Esophagus muscularis mucosa (tissue), 4 donors: ENCODE results near the gene ZNF775. TPM values are rescaled to one million over a fixed set of nuclear protein-coding genes. Genes with fewer than 3 reads are reported as not detected.
A peak's percentile ranks its signal among the peaks of the same experiment; 100 is the strongest.

ENCODE experiments used
- DNase-seq: peaks from one replicate; pipeline ENCODE4 v3.0.0-alpha.2; 2017; ENCODE audit errors: extremely low spot score
- H3K27ac ChIP-seq, 4 donors: fragments of 200-600 bp; sonication (generic); replicated peaks in 1 of 4; 1 replicate in 3 of 4; 2 replicates in 1 of 4; pipeline ENCODE4 v1.5.1; 2016 to 2019; ENCODE audit warnings: mild to moderate bottlenecking in 1 of 4
- H3K27me3 ChIP-seq, 4 donors: fragments of 200-600 bp; sonication (generic); one replicate each; pipeline versions ENCODE4 v1.5.1 to v1.6.0; 2016 to 2019
- H3K36me3 ChIP-seq, 4 donors: fragments of 200-600 bp; sonication (generic); one replicate each; pipeline ENCODE4 v1.5.1; 2016 to 2019
- H3K4me1 ChIP-seq, 4 donors: fragments of 200-600 bp; sonication (generic); one replicate each; pipeline ENCODE4 v1.5.1; 2016 to 2019
- H3K4me3 ChIP-seq, 4 donors: fragments of 200-600 bp; sonication (generic); 1 replicate in 2 of 4; 2 replicates in 2 of 4; pipeline ENCODE4 v1.5.1; 2016 to 2019; ENCODE audit warnings: mild to moderate bottlenecking in 4 of 4, moderate library complexity in 1 of 4
- H3K9me3 ChIP-seq, 4 donors: fragments of 200-600 bp; sonication (generic); 1 replicate in 3 of 4; 2 replicates in 1 of 4; pipeline ENCODE4 v1.5.1; 2016 to 2019
- EP300 ChIP-seq: sonication (generic); formaldehyde crosslinking; IDR thresholded peaks from one replicate; pipeline ENCODE4 v1.6.1; 2017; ENCODE audit warnings: antibody characterized with exemption
- POLR2A ChIP-seq: fragments of 450-650 bp; IDR thresholded peaks from one replicate; pipeline ENCODE4 v1.6.1; 2017; ENCODE audit warnings: antibody characterized with exemption, moderate library complexity, mild to moderate bottlenecking, low read depth
- POLR2AphosphoS5 ChIP-seq, 2 donors: sonication (generic); formaldehyde crosslinking; IDR thresholded peaks; one replicate each; pipeline ENCODE4 v1.6.1; 2017; ENCODE audit warnings: antibody characterized with exemption in 2 of 2
- WGBS: methylation state at CpG from one replicate; pipeline ENCODE4 v1.1.5; 2018; 5-methylcytosine and 5-hydroxymethylcytosine counted together
- intact Hi-C: fragments of 100-400 bp; cut with DNase I; formaldehyde crosslinking; loops from one replicate; pipeline ENCODE4 v1.15.1; 2023
- total RNA-seq, 4 donors: library from RNA; depleted of rRNA; stranded (reverse); fragments of >200 nt; gene quantifications; one replicate each; pipeline versions ENCODE4 v1.1.0 to v1.2.1, GENCODE V29; 2016
- TF ChIP-seq, protein P1 (sequence below), 3 experiments: fragments of 200-600 bp in 2 of 3; fragments of 450-650 bp in 1 of 3; sonication (generic) in 2 of 3; IDR thresholded peaks; one replicate each; pipeline ENCODE4 v1.5.1; 2017 to 2019; ENCODE audit warnings: antibody characterized with exemption in 3 of 3, mild to moderate bottlenecking in 2 of 3, moderate library complexity in 1 of 3

ZNF775 gene
- total RNA-seq, 4 donors from 2014 or later: 6.6 to 19.8 (median 15.0) TPM

DNA sequence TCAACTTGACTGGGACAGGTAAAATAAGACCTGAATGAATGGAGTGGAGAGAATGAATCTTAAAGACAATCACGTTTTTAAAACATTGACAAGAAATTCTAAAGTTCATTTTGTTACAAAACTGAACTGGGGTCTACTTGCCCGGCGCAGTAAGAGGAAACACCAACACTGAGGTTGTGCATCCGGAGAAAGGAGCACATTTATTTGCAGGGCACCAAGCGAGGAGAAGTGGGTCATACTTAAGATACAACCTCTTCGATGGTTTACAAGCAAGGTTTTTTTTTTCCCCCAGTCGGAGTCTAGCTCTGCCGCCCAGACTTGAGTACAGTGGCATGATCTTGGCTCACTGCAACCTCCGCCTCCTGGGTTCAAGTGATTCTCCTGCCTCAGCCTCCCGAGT, 13.9 kb upstream of the ZNF775 start:
- TF ChIP-seq POLR2A: no peak
- no peak for TF ChIP-seq EP300
- TF ChIP-seq, protein P1, sequence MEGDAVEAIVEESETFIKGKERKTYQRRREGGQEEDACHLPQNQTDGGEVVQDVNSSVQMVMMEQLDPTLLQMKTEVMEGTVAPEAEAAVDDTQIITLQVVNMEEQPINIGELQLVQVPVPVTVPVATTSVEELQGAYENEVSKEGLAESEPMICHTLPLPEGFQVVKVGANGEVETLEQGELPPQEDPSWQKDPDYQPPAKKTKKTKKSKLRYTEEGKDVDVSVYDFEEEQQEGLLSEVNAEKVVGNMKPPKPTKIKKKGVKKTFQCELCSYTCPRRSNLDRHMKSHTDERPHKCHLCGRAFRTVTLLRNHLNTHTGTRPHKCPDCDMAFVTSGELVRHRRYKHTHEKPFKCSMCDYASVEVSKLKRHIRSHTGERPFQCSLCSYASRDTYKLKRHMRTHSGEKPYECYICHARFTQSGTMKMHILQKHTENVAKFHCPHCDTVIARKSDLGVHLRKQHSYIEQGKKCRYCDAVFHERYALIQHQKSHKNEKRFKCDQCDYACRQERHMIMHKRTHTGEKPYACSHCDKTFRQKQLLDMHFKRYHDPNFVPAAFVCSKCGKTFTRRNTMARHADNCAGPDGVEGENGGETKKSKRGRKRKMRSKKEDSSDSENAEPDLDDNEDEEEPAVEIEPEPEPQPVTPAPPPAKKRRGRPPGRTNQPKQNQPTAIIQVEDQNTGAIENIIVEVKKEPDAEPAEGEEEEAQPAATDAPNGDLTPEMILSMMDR (IDR thresholded peaks at IDR 0.05): no peak
- no peak for TF ChIP-seq POLR2AphosphoS5 (IDR thresholded peaks at IDR 0.05)
- H3K36me3 ChIP-seq: peaks cover 0 to 5% (median 3%) of the 10 kb centered on the region in 4 donors
- H3K9me3 ChIP-seq: no peaks in the 10 kb centered on the region
- no peak overlapping the region for H3K4me3 ChIP-seq
- 92% methylated on average over 10 of the region's 10 CpGs for WGBS
- no peaks in the 10 kb centered on the region for H3K27me3 ChIP-seq
- peaks cover 14 to 38% (median 33%) of the 10 kb centered on the region in 4 donors for H3K4me1 ChIP-seq
- H3K27ac ChIP-seq: no peak overlapping the region
- DNase-seq: no peak
- intact Hi-C loops: loop anchor here (5.0 kb wide), 1 partner anchor 42 kb away; a partner anchor contains a TSS

DNA sequence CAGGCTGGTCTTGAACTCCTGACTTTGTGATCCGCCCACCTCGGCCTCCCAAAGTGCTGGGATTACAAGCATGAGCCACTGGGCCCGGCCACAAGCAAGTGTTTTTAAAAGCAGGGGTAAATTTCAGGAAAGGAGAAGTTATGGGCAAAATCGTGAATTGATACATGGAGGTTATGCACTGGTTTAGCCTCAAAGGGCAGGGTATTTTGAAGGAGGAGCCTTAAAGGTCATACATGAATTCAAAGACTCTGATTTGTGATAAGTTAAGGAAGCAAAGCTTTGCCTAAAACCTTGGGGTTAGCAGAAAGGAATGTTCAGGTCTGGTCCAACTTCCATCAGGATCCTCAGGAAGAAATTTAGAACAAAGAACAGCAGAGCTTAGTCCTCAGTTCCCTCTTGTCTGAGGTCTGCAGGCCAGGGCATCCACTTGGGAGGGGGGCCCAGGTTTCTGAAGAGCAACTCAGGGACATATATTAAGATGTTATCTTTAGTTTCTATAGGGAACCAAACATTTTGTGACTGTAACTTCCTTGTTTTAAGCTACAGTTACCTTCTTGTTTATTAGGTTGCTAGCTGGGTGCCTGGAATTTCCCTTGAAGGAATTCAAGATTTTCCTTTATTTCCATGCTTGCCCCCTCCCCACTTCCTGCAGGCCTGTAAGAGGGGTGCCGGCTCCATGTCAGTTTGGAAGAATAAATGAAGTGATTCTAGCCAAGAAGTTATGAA, 13.3 kb upstream of the ZNF775 start:
- WGBS: 84% methylated on average over 5 of the region's 5 CpGs
- no peak overlapping the region for H3K27ac ChIP-seq
- DNase-seq: no peak

GRCh38 chr7:150367677-150368095, 11.4 kb upstream of the ZNF775 start:
- intact Hi-C loops: loop anchor here (2.0 to 5.0 kb wide), 2 partner anchors 27 to 40 kb away; partner anchors contain the start of gene RARRES2
- WGBS: 48% methylated on average over 8 of the region's 8 CpGs
- no peak for DNase-seq
- H3K9me3 ChIP-seq: no peaks in the 10 kb centered on the region
- no peak for TF ChIP-seq EP300
- TF ChIP-seq POLR2AphosphoS5 (IDR thresholded peaks at IDR 0.05): no peak
- TF ChIP-seq POLR2A: no peak
- TF ChIP-seq, protein P1 (IDR thresholded peaks at IDR 0.05): no peak
- H3K36me3 ChIP-seq: peaks cover 16 to 28% (median 26%) of the 10 kb centered on the region in 4 donors
- peaks cover 26 to 42% (median 39%) of the 10 kb centered on the region in 4 donors for H3K4me1 ChIP-seq
- no peaks in the 10 kb centered on the region for H3K27me3 ChIP-seq
- peak overlapping the region; percentile 91 to 98 (median 92) for H3K27ac ChIP-seq
- peak overlapping the region; percentile 70 to 96 (median 82) for H3K4me3 ChIP-seq

More for the DNA sequence above, 13.3 kb upstream of the ZNF775 start:
- TF ChIP-seq POLR2AphosphoS5 (IDR thresholded peaks at IDR 0.05) (no peak), EP300 (no peak), POLR2A (no peak)
- TF ChIP-seq, protein P1 (IDR thresholded peaks at IDR 0.05): no peak
- peaks cover 20 to 43% (median 38%) of the 10 kb centered on the region in 4 donors for H3K4me1 ChIP-seq
- no peaks in the 10 kb centered on the region for H3K27me3 ChIP-seq
- no peak overlapping the region for H3K4me3 ChIP-seq
- H3K36me3 ChIP-seq: peaks cover 0 to 9% (median 8%) of the 10 kb centered on the region in 4 donors
- intact Hi-C loops: loop anchor here (5.0 kb wide), 1 partner anchor 41 kb away; a partner anchor contains a TSS
- H3K9me3 ChIP-seq: no peaks in the 10 kb centered on the region

DNA sequence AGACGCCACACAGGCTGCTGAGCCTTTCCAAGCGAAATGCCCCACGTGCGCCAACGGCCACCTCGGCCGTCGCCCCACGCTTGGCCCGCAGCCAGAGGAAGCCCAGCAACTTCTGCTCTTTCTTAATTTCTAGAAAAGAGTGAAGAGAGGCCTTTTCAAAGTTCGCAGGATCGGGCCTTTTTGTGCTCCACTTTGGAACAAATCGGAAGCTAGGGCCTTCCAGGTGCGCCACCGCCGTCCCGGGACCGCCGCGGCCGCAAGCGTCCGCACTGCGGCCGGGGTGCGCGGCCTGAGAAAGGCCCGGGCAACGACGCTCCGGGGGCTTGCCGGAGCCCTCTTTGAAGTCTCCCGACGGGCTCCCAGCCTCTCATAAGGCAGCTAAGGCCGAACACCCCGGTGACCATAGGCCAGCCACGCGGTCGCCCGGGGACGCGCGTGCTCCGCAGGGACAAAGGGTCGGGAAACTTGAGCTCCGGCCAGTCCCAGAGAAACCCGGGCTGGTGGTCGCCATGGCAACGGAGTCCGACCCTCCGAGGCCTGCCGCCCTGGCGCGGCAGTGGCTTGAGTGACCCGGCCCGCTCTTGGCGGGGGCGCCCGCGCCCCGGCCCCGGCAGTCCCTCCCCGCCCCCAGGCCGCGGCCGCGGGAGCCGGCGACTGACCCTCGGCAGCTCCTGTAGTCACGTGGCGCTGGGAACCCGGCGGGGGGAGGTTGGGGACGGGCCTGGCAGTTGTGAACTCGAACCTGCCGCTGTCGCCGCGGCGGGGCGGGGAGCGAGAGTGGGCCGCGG, 10.8 kb upstream of the ZNF775 start, which contains the start of gene REPIN1:
Gene REPIN1, plus strand, starts transcription at position 727 of the 788 bp plus-strand sequence. CDS start 890 bp downstream, outside the sequence.
- Histone ChIP-seq H3K36me3 (peaks cover 19 to 34% (median 32%) of the 10 kb centered on the region in 4 donors), H3K27ac (peak within 1 kb of the TSS; percentile 91 to 98 (median 92)), H3K4me3 (peak within 1 kb of the TSS; percentile 70 to 96 (median 82)), H3K27me3 (no peaks in the 10 kb centered on the region), H3K4me1 (peaks cover 32 to 48% (median 45%) of the 10 kb centered on the region in 4 donors), H3K9me3 (no peaks in the 10 kb centered on the region)
- WGBS: 10% methylated on average over 18 of the region's 85 CpGs
- TF ChIP-seq EP300 (no peak), POLR2A (peak; percentile 38), POLR2AphosphoS5 (IDR thresholded peaks at IDR 0.05) (peak; percentile 64 to 84)
- TF ChIP-seq, protein P1 (IDR thresholded peaks at IDR 0.05): peak in 1 of 3 experiments; percentile 12
- peak; percentile 97 for DNase-seq
- intact Hi-C loops: loop anchor here (2.0 to 5.0 kb wide), 2 partner anchors 27 to 39 kb away; partner anchors contain the start of gene RARRES2
